PC-3 (cell line): Measurements from ENCODE around the gene APBB2. TPM values are rescaled to one million over a fixed set of nuclear protein-coding genes. Genes with fewer than 3 reads are reported as not detected.

Experiments used
- ATAC-seq: fragments of 200-7000 bp; cut with Tn5 transposase; 2 replicates; pipeline ENCODE4 v1.9.1; 2020; ENCODE audit warnings: mild to moderate bottlenecking, moderate library complexity
- BruUV-seq: library from RNA; stranded (reverse); fragments of 400-500 nt; replicated peaks from 2 replicates; lab custom pipeline; 2021; lab: Mats Ljungman, UMichigan
- CTCF ChIA-PET: fragments of 300-600 bp; sonication (Branson Sonifier 250); formaldehyde crosslinking; loops from one replicate; lab custom pipeline; 2022; ENCODE audit warnings: antibody characterized with exemption; lab: Charles Lee
- POLR2A ChIA-PET: fragments of 300-600 bp; sonication (Branson Sonifier 250); formaldehyde crosslinking; loops from one replicate; lab custom pipeline; 2022; ENCODE audit warnings: antibody characterized with exemption; ENCODE audit not compliant: unreplicated experiment; lab: Charles Lee
- DNase-seq: peaks from one replicate; pipeline ENCODE4 v3.0.0-alpha.2; 2015
- H2AFZ ChIP-seq: fragments of 300-600 bp; sonication (generic); 2 replicates; pipeline ENCODE4 v1.6.0; 2016; ENCODE audit warnings: antibody characterized with exemption, low read length
- H3F3A ChIP-seq: fragments of 300-600 bp; sonication (generic); one replicate; pipeline ENCODE4 v1.6.0; 2017; ENCODE audit warnings: antibody characterized with exemption, low read length, control low read depth, mild to moderate bottlenecking; ENCODE audit not compliant: unreplicated experiment
- H3K27ac ChIP-seq: fragments of 300-600 bp; sonication (generic); 2 replicates; pipeline ENCODE4 v1.5.1; 2016; ENCODE audit warnings: mild to moderate bottlenecking, low read length
- H3K27me3 ChIP-seq: fragments of 300-600 bp; sonication (generic); 2 replicates; pipeline ENCODE4 v1.6.1; 2016; ENCODE audit warnings: low read length, mixed read lengths
- H3K36me3 ChIP-seq: fragments of 300-600 bp; sonication (generic); 2 replicates; pipeline ENCODE4 v1.6.1; 2016; ENCODE audit warnings: low read depth, mixed run types, low read length, mixed read lengths
- H3K4me1 ChIP-seq: fragments of 300-600 bp; sonication (generic); 2 replicates; pipeline ENCODE4 v1.5.1; 2016; ENCODE audit warnings: low read length; ENCODE audit not compliant: insufficient read depth
- H3K4me2 ChIP-seq: fragments of 300-600 bp; sonication (generic); 2 replicates; pipeline ENCODE4 v1.6.0; 2016; ENCODE audit warnings: low read length
- H3K4me3 ChIP-seq: fragments of 300-600 bp; sonication (generic); 2 replicates; pipeline ENCODE4 v1.5.1; 2016; ENCODE audit warnings: mild to moderate bottlenecking, low read length, mixed read lengths
- H3K79me2 ChIP-seq: fragments of 300-600 bp; sonication (generic); 2 replicates; pipeline ENCODE4 v1.6.1; 2017; ENCODE audit warnings: low read length, mixed read lengths
- H3K9ac ChIP-seq: fragments of 300-600 bp; sonication (generic); 2 replicates; pipeline ENCODE4 v1.6.0; 2016; ENCODE audit warnings: mild to moderate bottlenecking, low read length
- H3K9me2 ChIP-seq: fragments of 300-600 bp; sonication (generic); replicated peaks from 2 replicates; pipeline ENCODE4 v1.6.1; 2016; ENCODE audit warnings: mixed run types, low read length, mixed read lengths
- H3K9me3 ChIP-seq: fragments of 300-600 bp; sonication (generic); 2 replicates; pipeline ENCODE4 v1.6.1; 2016; ENCODE audit warnings: low read length, mixed read lengths
- H4K20me1 ChIP-seq: fragments of 300-600 bp; sonication (generic); 2 replicates; pipeline ENCODE4 v1.6.1; 2016; ENCODE audit warnings: low read length, mixed read lengths
- EZH2 ChIP-seq: fragments of 300-600 bp; sonication (generic); IDR thresholded peaks from one replicate; pipeline ENCODE4 v1.6.1; 2017; ENCODE audit warnings: antibody characterized with exemption, mild to moderate bottlenecking, low read length; ENCODE audit not compliant: unreplicated experiment
- EZH2phosphoT487 ChIP-seq: fragments of 300-600 bp; sonication (generic); IDR thresholded peaks from 2 replicates; pipeline ENCODE4 v1.6.1; 2018; ENCODE audit warnings: mild to moderate bottlenecking, antibody characterized with exemption, low read length, borderline replicate concordance
- intact Hi-C: fragments of 100-400 bp; cut with micrococcal nuclease; formaldehyde crosslinking; loops from 2 replicates; pipeline ENCODE4 v1.9.0; 2023
- total RNA-seq: library from RNA; depleted of rRNA; stranded (reverse); fragments of >200 nt; gene quantifications from 2 replicates; pipeline ENCODE4 v1.2.3, GENCODE V29; 2014
- TF ChIP-seq, protein P1 (sequence below): fragments of 300-600 bp; sonication (generic); conservative IDR thresholded peaks from 2 replicates; pipeline ENCODE4 v1.5.1; 2017; ENCODE audit warnings: antibody characterized with exemption, low read depth, mild to moderate bottlenecking, low read length

Gene APBB2
- total RNA-seq, 1 experiment from 2014 or later, result 24.7 TPM

DNA sequence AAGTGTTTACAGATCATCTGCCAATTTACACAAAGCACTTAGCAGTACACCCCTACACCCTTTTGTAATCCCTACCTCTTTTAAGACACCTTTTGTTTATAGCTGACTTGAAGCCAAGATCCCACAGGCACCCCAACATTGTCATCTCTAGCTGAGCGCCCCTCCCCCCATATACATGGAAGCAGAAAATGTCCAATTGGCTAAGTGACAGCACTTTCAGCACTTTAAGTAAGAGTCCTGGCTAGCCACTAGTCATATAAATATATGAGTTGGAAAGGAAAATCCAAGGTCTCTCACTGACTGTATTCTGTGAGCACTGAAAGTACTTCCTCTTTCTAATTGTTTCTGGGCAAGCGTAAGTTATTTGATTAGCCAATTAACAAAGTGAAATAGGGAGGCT, 356.4 kb downstream of the APBB2 start:
- DNase-seq, result no peak
- no peaks in the 10 kb centered on the region for H3K4me1 ChIP-seq
- H2AFZ ChIP-seq, result no peak overlapping the region
- ATAC-seq, result no peak
- no peaks in the 10 kb centered on the region for H3K9me2 ChIP-seq
- ChIA-PET POLR2A (no interaction called here), CTCF (no interaction called here)
- H3K4me3 ChIP-seq, result no peak overlapping the region
- no peak overlapping the region for H3K9ac ChIP-seq
- no peak overlapping the region for H3K4me2 ChIP-seq
- no peaks in the 10 kb centered on the region for H4K20me1 ChIP-seq
- no peak overlapping the region for H3K27ac ChIP-seq
- intact Hi-C loops, result no loop called here
- BruUV-seq, result no TSS peak
- H3K36me3 ChIP-seq, result no peaks in the 10 kb centered on the region
- H3K27me3 ChIP-seq, result no peaks in the 10 kb centered on the region
- no peak for TF ChIP-seq EZH2phosphoT487
- no peak for TF ChIP-seq EZH2
- TF ChIP-seq, protein P1, sequence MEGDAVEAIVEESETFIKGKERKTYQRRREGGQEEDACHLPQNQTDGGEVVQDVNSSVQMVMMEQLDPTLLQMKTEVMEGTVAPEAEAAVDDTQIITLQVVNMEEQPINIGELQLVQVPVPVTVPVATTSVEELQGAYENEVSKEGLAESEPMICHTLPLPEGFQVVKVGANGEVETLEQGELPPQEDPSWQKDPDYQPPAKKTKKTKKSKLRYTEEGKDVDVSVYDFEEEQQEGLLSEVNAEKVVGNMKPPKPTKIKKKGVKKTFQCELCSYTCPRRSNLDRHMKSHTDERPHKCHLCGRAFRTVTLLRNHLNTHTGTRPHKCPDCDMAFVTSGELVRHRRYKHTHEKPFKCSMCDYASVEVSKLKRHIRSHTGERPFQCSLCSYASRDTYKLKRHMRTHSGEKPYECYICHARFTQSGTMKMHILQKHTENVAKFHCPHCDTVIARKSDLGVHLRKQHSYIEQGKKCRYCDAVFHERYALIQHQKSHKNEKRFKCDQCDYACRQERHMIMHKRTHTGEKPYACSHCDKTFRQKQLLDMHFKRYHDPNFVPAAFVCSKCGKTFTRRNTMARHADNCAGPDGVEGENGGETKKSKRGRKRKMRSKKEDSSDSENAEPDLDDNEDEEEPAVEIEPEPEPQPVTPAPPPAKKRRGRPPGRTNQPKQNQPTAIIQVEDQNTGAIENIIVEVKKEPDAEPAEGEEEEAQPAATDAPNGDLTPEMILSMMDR, result no peak
- H3K9me3 ChIP-seq, result no peaks in the 10 kb centered on the region
- H3F3A ChIP-seq, result no peaks in the 10 kb centered on the region
- H3K79me2 ChIP-seq, result no peaks in the 10 kb centered on the region

DNA sequence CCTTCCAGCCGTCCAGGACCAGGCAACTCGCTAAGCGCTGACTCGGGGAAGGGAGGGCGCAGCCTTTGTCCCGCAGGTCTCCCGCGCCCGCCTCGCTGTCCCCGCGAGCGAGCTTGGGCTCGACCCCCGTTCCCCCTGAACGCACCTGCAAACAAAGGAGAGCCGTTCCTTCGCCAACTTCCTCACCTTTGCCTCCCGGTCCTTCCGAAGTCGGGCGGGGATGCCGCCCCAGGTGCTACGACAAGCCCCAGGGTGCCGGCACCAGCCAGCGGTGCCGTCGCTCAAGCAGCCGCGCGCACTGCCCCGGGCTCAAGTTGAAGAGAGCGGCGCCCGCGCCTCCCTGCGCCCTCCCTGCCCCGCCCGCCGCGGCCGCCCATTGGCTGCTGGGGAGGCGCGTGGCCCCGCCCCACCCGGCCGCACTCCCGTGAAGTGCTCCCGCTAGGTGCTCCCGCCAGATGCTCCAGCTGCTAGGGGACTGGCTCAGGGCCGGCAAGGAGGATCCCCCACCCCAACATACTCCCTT, 357.4 kb downstream of the APBB2 start:
- Histone ChIP-seq H3K9ac (no peak overlapping the region), H3K27me3 (no peaks in the 10 kb centered on the region), H3K27ac (no peak overlapping the region), H4K20me1 (no peaks in the 10 kb centered on the region), H3K9me2 (no peaks in the 10 kb centered on the region), H2AFZ (peak overlapping the region; percentile 48), H3K79me2 (no peaks in the 10 kb centered on the region), H3F3A (no peaks in the 10 kb centered on the region), H3K4me1 (no peaks in the 10 kb centered on the region), H3K36me3 (no peaks in the 10 kb centered on the region), H3K4me2 (peak overlapping the region; percentile 80), H3K4me3 (peak overlapping the region; percentile 60; the same call in 1 of the 2 replicates), H3K9me3 (no peaks in the 10 kb centered on the region)
- BruUV-seq, result no TSS peak
- POLR2A ChIA-PET, result no interaction called here
- no peak for TF ChIP-seq EZH2phosphoT487
- TF ChIP-seq EZH2, result no peak
- TF ChIP-seq, protein P1, result no peak
- DNase-seq, result peak; percentile 51
- ATAC-seq, result peak; percentile 92
- CTCF ChIA-PET, result no interaction called here
- intact Hi-C loops, result no loop called here

DNA sequence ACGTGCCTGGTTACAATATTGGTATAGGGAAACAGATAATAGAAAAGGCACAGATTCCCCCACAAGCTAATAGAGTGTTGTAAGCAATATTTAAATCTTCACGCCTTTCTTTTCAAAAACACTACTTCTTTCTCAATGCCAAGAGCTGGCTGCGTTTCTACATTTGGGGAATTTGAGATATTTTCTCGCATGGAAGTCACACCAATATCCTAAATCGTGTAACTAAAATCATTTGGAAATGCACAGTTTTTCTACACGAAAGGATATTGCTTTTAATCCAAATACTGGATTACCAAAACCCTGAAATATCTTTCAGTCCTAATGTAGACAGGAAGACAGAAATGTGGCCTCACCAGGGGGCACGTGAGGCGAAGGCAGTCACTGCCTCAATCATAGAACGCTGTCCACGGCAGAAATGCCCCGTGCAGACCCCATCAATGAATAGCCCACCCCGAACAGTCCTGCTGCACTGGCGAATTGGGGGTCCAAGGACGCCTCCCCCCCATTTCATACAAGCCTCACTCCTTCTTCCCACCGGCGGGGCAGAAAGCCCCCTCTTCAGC, 358.0 kb downstream of the APBB2 start:
- Histone ChIP-seq H3K27ac (no peak overlapping the region), H3K36me3 (no peaks in the 10 kb centered on the region), H3K79me2 (no peaks in the 10 kb centered on the region), H4K20me1 (no peaks in the 10 kb centered on the region), H3K9ac (no peak overlapping the region), H3K4me2 (peak overlapping the region; percentile 80; the same call in 1 of the 2 replicates), H3K4me1 (no peaks in the 10 kb centered on the region), H3F3A (no peaks in the 10 kb centered on the region), H2AFZ (peak overlapping the region; percentile 48; the same call in 1 of the 2 replicates), H3K4me3 (peak overlapping the region; percentile 60; the same call in 1 of the 2 replicates), H3K27me3 (no peaks in the 10 kb centered on the region), H3K9me2 (no peaks in the 10 kb centered on the region), H3K9me3 (no peaks in the 10 kb centered on the region)
- DNase-seq (no peak), ATAC-seq (no peak)
- intact Hi-C loops, result no loop called here
- ChIA-PET CTCF (no interaction called here), POLR2A (no interaction called here)
- TF ChIP-seq EZH2phosphoT487, result no peak
- TF ChIP-seq, protein P1, result no peak
- TF ChIP-seq EZH2, result no peak
- BruUV-seq, result no TSS peak
